Muscle of leg (tissue), 11 donors: ENCODE results near the gene PRR19. TPM values are rescaled to one million over a fixed set of nuclear protein-coding genes. Genes with fewer than 3 reads are reported as not detected.
A peak's percentile ranks its signal among the peaks of the same experiment; 100 is the strongest.

Experiments
- DNase-seq: peaks from one replicate; pipeline ENCODE4 v3.0.0; 2013
- H3K27ac ChIP-seq: one replicate; pipeline ENCODE4 v1.5.1; 2013; ENCODE audit warnings: mild to moderate bottlenecking, low read length, control low read depth
- H3K27me3 ChIP-seq: one replicate; pipeline ENCODE4 v1.6.1; 2013; ENCODE audit warnings: low read length; ENCODE audit not compliant: control insufficient read depth, insufficient read depth
- H3K36me3 ChIP-seq: one replicate; pipeline ENCODE4 v1.6.1; 2013; ENCODE audit warnings: low read length; ENCODE audit not compliant: control insufficient read depth, insufficient read depth
- H3K4me1 ChIP-seq: one replicate; pipeline ENCODE4 v1.6.1; 2013; ENCODE audit warnings: low read length; ENCODE audit not compliant: control insufficient read depth, insufficient read depth
- H3K4me3 ChIP-seq: one replicate; pipeline ENCODE4 v1.5.1; 2013; ENCODE audit warnings: low read length, control low read depth
- H3K9me3 ChIP-seq: replicated peaks from 2 replicates; pipeline ENCODE4 v1.6.1; 2013; ENCODE audit warnings: low read depth, low read length; ENCODE audit not compliant: control insufficient read depth
- WGBS: methylation state at CpG from one replicate; pipeline ENCODE4 v1.1.5; 2013; ENCODE audit warnings: missing lambda C conversion rate; ENCODE audit not compliant: insufficient coverage; 5-methylcytosine and 5-hydroxymethylcytosine counted together
- polyA plus RNA-seq, 8 donors: library from polyadenylated mRNA; unstranded; fragments of 120-200 nt; gene quantifications; one replicate each; pipeline versions ENCODE4 v1.2.1 to v1.2.3, GENCODE V29; 2013; ENCODE audit warnings: inconsistent platforms in 1 of 8, low replicate concordance in 1 of 8; ENCODE audit not compliant: insufficient read length in 8 of 8, insufficient read depth in 1 of 8
- total RNA-seq: library from RNA; stranded (reverse); fragments of 120-200 nt; gene quantifications from one replicate; pipeline ENCODE4 v1.2.4, GENCODE V29; 2013

Gene PRR19
- total and polyA plus RNA-seq, 9 donors = 0.27 to 1.4 (median 0.72) TPM

DNA sequence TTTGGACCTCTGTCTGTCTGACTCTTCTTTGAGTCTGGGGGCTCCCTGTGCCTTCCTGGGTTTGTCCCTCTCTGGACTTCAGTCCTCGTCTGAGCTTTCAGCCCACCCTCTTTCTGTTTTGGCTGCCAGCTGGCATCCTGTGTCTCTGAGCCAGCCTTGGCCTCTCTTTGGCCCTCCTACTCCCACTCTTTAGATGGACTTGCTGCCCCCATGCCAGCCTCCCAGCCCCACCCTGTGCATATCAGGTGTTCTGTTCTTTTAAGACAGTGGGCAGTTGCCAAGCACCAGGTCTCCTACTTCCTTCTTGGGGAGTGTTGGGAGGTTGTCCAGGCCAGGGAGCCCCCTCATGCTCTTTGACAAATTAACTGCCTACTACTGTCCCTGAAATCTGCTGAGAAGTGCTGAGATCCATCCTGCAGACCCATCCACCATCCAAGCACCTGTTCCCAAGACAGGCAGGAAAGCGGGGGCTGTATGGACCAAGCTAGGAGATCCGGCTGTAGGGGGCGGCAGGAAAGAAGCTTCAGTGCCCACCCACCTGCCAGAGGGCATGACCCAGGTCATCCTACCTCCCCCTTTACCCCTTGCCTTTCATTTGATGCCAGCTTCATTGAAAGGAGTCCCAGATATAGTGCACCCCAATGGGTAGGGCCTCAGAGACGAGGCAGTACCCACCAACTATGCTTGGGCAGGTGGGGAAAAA, 23.3 kb upstream of the PRR19 start:
- Histone ChIP-seq H3K4me1 (peaks cover 66% of the 10 kb centered on the region), H3K27me3 (no peaks in the 10 kb centered on the region), H3K4me3 (no peak overlapping the region), H3K36me3 (peaks cover 30% of the 10 kb centered on the region), H3K9me3 (no peaks in the 10 kb centered on the region), H3K27ac (peak overlapping the region; percentile 95)
- WGBS = 14% methylated on average over 1 of the region's 5 CpGs
- DNase-seq = peak; percentile 73

DNA sequence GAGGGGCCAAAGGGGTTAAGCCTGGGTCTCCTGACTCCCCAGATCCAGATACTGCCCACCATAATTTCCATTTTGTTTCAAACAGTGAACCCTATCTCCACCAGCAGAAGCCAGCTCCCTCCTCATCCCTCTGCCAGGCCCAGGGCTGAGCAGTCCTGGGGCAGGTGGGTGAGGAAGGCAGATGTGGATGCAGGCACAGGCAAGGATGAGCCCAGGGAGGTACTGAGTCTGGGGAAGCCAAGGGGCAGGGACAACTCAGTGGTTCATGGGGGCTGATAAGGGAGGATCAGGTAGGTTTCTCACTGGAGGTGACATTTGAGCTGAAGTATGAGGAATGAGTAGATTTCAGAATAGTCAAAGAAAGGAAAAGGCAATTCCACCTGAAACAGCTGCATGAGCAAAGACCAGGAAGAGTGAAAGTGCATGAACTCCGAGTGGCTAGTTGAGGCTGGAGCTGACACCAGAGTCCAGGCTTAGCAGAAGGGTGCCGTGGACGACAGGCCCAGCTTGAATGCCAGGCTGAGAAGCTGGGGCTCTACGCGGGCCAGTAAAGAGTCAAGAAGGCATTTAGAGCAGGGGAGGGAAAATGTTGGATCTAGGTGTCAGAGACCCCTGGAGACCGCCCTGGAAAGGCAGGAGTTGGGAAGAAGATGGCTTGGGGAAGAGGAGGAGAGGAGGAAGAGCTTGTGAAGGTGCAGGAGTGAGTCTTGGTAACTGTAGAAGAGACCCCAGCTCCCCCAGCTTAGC, 22.6 kb upstream of the PRR19 start:
- H3K36me3 ChIP-seq = peaks cover 23% of the 10 kb centered on the region
- peak overlapping the region; percentile 92 for H3K4me3 ChIP-seq
- WGBS = 10% methylated on average over 6 of the region's 6 CpGs
- H3K27me3 ChIP-seq = no peaks in the 10 kb centered on the region
- H3K27ac ChIP-seq = peak overlapping the region; percentile 95
- H3K9me3 ChIP-seq = no peaks in the 10 kb centered on the region
- peak; percentile 47 for DNase-seq
- peaks cover 66% of the 10 kb centered on the region for H3K4me1 ChIP-seq

DNA sequence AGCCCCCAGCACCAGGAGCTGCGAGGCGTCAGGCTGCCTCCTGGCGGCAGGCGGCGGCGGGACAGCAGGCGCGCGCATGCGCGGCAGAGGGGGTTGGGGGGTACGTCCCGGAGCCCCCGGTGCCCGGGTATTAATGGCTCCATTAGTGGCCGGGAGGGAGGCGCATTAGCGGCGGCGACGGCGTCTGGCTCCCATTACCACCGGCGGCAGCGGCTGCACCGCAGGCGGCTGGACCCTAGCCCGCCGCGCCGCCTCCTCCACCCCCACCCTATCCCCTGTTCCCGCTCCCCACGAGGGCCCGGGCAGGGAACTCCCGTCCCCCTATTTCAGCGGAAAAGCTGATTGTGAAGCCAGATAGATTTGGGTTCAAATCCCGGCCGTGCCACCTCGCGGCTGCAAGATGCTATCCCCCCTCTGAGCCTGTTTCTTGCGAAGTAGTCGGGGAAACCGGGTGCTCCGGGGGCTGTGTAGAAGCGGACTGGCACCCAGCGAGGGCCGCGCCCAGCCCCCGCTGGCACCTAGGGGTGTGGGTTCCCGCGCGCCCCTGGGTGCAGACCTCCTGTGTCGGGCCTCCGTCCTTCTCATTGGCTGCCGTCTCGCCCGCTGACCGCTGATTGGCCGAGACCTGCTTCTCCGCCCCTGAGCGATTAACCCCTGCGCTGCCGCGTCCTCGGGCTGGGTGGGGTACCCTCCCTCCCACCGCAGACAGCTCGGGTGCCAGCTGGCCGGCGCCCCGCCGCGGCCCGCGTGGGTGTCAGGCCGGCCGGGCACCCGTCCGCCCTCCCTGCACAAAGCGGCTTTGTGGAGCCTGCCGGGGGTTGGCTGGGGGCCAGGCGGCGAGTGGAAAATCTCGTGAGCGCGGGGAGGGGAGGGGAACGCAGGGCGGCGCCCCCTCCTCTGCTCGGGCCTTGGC, 21.8 kb upstream of the PRR19 start:
- peak; percentile 97 for DNase-seq

DNA sequence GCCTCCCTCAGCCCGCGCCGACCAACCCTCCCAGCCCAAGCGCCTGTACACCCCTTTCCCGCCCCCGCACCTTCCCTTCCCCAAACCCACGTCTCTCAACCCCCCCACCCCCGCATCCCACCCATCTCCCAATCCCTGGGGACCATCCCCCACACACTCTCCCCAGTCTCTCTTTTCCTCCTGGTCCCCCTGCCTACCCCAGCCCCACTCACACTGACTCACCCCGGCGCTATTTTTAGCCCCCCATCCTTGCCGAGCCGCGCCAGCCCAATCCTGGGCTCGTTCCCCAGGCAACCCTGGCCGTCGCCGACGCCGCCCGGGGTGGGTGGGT, 21.2 kb upstream of the PRR19 start:
- Histone ChIP-seq H3K36me3 (peaks cover 10% of the 10 kb centered on the region), H3K27ac (peak overlapping the region; percentile 95), H3K9me3 (no peaks in the 10 kb centered on the region), H3K4me3 (peak overlapping the region; percentile 92), H3K27me3 (no peaks in the 10 kb centered on the region), H3K4me1 (peaks cover 78% of the 10 kb centered on the region)
- no peak for DNase-seq
- 0% methylated on average over 8 of the region's 20 CpGs for whole genome bisulfite sequencing

More for the DNA sequence above, 21.8 kb upstream of the PRR19 start:
- WGBS = under 1% methylated on average over 71 of the region's 89 CpGs
- peak overlapping the region; percentile 92 for H3K4me3 ChIP-seq
- no peaks in the 10 kb centered on the region for H3K27me3 ChIP-seq
- H3K27ac ChIP-seq = peak overlapping the region; percentile 95
- H3K9me3 ChIP-seq = no peaks in the 10 kb centered on the region
- peaks cover 72% of the 10 kb centered on the region for H3K4me1 ChIP-seq
- H3K36me3 ChIP-seq = peaks cover 14% of the 10 kb centered on the region

DNA sequence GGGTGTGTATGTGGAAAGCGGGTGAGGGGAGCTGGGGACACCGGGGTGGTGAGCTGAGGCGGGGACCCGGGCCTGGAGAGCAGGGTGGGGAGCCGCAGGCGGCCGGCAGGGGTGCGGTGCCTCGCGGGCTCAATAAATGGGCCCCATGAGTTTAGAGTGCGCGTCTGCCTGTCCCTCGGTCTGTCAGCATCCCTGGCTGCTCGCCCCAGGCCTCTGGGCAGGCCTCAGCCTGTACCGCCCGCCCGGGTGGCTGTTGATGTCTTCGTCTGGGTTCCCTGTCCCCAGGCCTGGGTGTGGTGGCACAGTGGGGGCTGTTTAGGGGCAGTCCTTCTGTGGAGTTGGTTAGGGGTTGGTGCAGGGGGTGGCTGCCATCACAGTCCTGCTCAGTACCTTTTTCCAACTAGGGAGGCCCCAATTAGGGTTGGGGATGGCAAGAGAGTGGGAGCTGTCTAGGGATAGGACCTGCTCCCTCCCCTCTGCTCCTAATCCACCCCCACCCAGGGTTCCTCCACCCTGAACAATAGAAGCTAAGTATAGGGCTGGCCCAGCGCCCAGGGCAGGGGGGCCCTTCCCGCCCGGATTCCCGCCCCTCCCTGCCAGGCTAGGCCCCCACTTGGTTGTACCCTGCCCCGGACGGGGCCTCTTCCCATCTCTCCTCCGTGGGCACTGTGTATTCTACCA, 20.6 kb upstream of the PRR19 start:
- whole genome bisulfite sequencing = 3% methylated on average over 24 of the region's 25 CpGs
- peak overlapping the region; percentile 92 for H3K4me3 ChIP-seq
- peaks cover 8% of the 10 kb centered on the region for H3K36me3 ChIP-seq
- H3K27ac ChIP-seq = peak overlapping the region; percentile 95
- peaks cover 79% of the 10 kb centered on the region for H3K4me1 ChIP-seq
- DNase-seq = peak; percentile 75
- H3K9me3 ChIP-seq = no peaks in the 10 kb centered on the region
- no peaks in the 10 kb centered on the region for H3K27me3 ChIP-seq

DNA sequence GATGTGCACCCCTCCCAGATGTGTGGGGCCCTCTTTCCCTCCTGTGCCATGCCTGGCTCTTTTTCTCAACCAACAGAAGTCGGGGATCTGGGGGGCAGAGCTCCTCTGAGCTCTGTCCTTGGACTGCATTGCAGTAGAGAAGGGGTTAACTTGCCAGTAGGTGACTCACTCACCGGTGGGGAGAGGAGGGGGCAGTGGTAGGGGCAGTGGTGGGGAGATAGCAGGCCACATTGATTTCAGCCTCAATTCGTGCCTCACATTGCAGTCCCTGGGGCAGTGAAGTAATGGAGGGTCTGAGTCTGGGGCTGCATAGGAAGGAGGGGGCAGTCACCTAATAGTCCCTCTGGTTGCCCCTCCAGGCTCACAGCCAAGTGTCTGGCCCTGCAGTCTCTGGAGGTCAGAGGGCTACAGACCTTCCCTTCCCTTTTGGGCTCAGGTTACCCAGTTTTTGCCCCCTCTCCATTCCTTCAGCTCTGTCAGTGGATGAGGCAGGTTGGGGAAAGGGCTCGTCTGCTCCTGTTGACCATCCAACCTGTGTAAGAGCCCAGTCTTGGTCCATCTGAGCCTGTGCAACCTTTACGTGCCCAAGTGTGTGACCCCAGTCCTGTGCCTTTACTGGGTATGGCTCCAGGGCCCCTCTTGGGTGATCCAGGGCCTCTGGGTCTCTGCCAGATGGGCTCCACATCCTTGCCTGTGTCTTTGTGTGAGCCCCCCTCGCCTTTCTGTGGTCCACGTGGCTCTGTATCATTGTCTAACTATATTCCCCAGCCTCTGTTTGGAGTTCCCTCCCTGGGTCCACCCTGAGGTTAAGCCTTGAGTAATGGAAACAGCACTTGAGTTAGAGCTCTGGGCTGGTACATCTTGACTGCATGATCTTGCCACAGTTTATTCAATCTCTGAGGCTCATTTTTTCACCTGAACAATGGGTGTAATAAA, 19.8 kb upstream of the PRR19 start:
- 15% methylated on average over 5 of the region's 7 CpGs for WGBS
- H3K4me1 ChIP-seq = peaks cover 77% of the 10 kb centered on the region
- H3K27ac ChIP-seq = peak overlapping the region; percentile 95
- H3K9me3 ChIP-seq = no peaks in the 10 kb centered on the region
- peak overlapping the region; percentile 92 for H3K4me3 ChIP-seq
- no peaks in the 10 kb centered on the region for H3K27me3 ChIP-seq
- peak; percentile 72 for DNase-seq
- peaks cover 9% of the 10 kb centered on the region for H3K36me3 ChIP-seq

DNA sequence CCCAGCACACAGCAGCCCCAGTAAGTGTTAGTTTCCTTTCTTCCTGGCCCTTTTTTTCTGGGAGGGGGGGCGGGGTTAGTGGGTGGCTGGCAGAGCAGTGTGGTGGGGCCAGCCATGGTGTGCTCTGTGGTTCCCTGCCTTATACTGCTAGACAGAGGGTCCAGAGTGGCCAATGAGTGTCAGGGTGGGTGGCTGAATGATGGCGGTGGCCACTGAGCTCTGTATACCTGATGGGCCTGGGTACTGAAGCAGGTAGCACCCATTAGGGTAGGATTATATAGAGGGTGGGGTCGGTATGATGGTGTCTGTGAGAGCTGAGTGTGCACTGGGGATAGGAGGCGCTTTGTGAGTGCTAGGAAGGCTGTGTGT, 19.1 kb upstream of the PRR19 start:
- H3K4me1 ChIP-seq = peaks cover 70% of the 10 kb centered on the region
- peaks cover 12% of the 10 kb centered on the region for H3K36me3 ChIP-seq
- 33% methylated on average over 4 of the region's 4 CpGs for WGBS
- H3K27ac ChIP-seq = peak overlapping the region; percentile 95
- no peaks in the 10 kb centered on the region for H3K9me3 ChIP-seq
- no peak overlapping the region for H3K4me3 ChIP-seq
- DNase-seq = no peak
- no peaks in the 10 kb centered on the region for H3K27me3 ChIP-seq

DNA sequence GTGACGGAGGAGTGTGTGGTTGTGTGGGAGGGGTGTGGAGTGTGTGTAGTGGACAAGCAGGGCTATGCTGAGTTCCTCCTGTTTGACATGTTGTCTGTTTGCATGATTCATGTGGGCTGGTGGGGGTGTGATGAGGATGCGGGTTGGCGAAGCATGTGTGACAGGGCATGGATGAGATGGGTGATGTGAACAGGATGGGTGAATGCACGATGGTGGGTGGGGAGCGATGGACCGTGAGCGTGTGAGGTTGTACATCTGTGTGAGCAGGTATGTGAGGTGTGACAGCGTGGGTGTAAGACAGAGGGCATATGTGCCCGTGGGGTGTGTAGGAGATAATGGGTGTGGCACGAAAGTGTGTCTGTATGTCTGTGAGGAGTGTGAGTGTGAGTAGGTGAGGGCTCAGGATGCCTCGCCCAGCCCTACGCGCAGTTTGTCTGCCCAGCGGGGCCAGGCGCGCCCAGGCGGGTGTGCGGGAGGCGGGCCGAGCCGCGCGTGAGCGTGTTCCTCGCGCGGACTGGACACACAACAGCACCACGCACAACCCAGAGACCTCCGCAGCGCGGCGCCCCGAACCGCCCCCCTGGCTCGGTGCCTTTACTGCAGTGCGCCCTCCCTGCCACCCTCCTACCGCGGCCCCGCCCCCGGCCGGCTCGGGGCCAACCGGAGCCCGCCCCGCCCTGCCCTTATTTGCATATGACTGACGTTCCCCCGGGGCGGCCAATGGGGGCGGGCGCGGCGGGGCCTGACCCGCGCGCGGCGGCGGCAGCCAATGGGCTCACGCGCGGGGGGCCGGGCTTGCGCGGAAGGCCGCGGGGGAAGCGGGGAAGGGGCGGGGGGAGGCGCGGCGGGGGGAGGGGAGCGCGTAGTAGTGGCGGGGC, 18.5 kb upstream of the PRR19 start:
- Histone ChIP-seq H3K9me3 (no peaks in the 10 kb centered on the region), H3K36me3 (peaks cover 19% of the 10 kb centered on the region), H3K27me3 (no peaks in the 10 kb centered on the region), H3K4me3 (peak overlapping the region; percentile 40), H3K4me1 (peaks cover 64% of the 10 kb centered on the region), H3K27ac (peak overlapping the region; percentile 95)
- 4% methylated on average over 43 of the region's 74 CpGs for WGBS
- DNase-seq = peak; percentile 99
